Urinary bladder (tissue), 4 donors: ENCODE measurements around the gene USP6NL. TPM values are rescaled to one million over a fixed set of nuclear protein-coding genes. Genes with fewer than 3 reads are reported as not detected.

ENCODE experiments used
- DNase-seq: peaks from one replicate; pipeline ENCODE4 v3.0.0-alpha.2; 2015; ENCODE audit errors: extremely low spot score
- H3K27ac ChIP-seq: one replicate; pipeline ENCODE4 v1.5.1; 2013; ENCODE audit warnings: low read depth, mild to moderate bottlenecking, moderate library complexity
- H3K36me3 ChIP-seq: one replicate; pipeline ENCODE4 v1.6.1; 2013; ENCODE audit warnings: mild to moderate bottlenecking, moderate library complexity; ENCODE audit not compliant: insufficient read depth
- H3K4me1 ChIP-seq: one replicate; pipeline ENCODE4 v1.6.1; 2013; ENCODE audit warnings: mild to moderate bottlenecking, moderate library complexity; ENCODE audit not compliant: insufficient read depth
- H3K4me3 ChIP-seq: one replicate; pipeline ENCODE4 v1.5.1; 2013; ENCODE audit warnings: low read depth, low read length
- WGBS: extraction: QIAGEN DNeasy Blood & Tissue Kit; methylation state at CpG from one replicate; pipeline ENCODE4 v1.1.7; 2013; 5-methylcytosine and 5-hydroxymethylcytosine counted together
- polyA plus RNA-seq: library from polyadenylated mRNA; stranded (reverse); fragments of 200-250 nt; gene quantifications from one replicate; pipeline ENCODE4 v1.2.3, GENCODE V29; 2013
- total RNA-seq: library from RNA; depleted of rRNA; stranded (reverse); fragments of >200 nt; gene quantifications from one replicate; pipeline ENCODE4 v1.2.3, GENCODE V29; 2014
- donor health status: healthy with polysubstance abuse.
- donor health status: healthy.

USP6NL gene
- total and polyA plus RNA-seq, 2 donors = 8.5 to 21.7 TPM

- Histone ChIP-seq H3K4me1 (no peaks in the 10 kb centered on the region), H3K27ac (no peak overlapping the region), H3K36me3 (no peaks in the 10 kb centered on the region), H3K4me3 (no peak overlapping the region)
- DNase-seq = no peak
- WGBS = 56% methylated on average over 7 of the region's 7 CpGs
Measured at GRCh38 chr10:11414314-11415038, 197.0 kb downstream of the USP6NL start.

GRCh38 chr10:11411926-11412545, 199.4 kb downstream of the USP6NL start:
- no peak overlapping the region for H3K4me3 ChIP-seq
- 92% methylated on average over 2 of the region's 2 CpGs for WGBS

GRCh38 chr10:11409357-11409756, 202.1 kb downstream of the USP6NL start:
- no peak overlapping the region for H3K4me3 ChIP-seq
- 72% methylated on average over 11 of the region's 11 CpGs for WGBS
- H3K36me3 ChIP-seq = no peaks in the 10 kb centered on the region
- no peaks in the 10 kb centered on the region for H3K4me1 ChIP-seq
- no peak for DNase-seq
- no peak overlapping the region for H3K27ac ChIP-seq

More at GRCh38 chr10:11411926-11412545, 199.4 kb downstream of the USP6NL start:
- no peaks in the 10 kb centered on the region for H3K4me1 ChIP-seq
- no peak overlapping the region for H3K27ac ChIP-seq
- H3K36me3 ChIP-seq = no peaks in the 10 kb centered on the region
- no peak for DNase-seq

GRCh38 chr10:11407939-11408338, 203.5 kb downstream of the USP6NL start:
- H3K36me3 ChIP-seq = no peaks in the 10 kb centered on the region
- 88% methylated on average over 2 of the region's 2 CpGs for WGBS
- no peak for DNase-seq
- H3K4me1 ChIP-seq = no peaks in the 10 kb centered on the region
- H3K4me3 ChIP-seq = no peak overlapping the region
- no peak overlapping the region for H3K27ac ChIP-seq

- Histone ChIP-seq H3K4me1 (no peaks in the 10 kb centered on the region), H3K27ac (no peak overlapping the region), H3K4me3 (no peak overlapping the region), H3K36me3 (no peaks in the 10 kb centered on the region)
- WGBS = 90% methylated on average over 5 of the region's 5 CpGs
- DNase-seq = no peak
Measured at GRCh38 chr10:11406746-11407145, 204.7 kb downstream of the USP6NL start.

GRCh38 chr10:11404901-11405300, 206.5 kb downstream of the USP6NL start:
- no peak overlapping the region for H3K27ac ChIP-seq
- no peaks in the 10 kb centered on the region for H3K4me1 ChIP-seq
- H3K36me3 ChIP-seq = no peaks in the 10 kb centered on the region
- WGBS = 66% methylated on average over 13 of the region's 13 CpGs
- DNase-seq = no peak
- H3K4me3 ChIP-seq = no peak overlapping the region

Other genes with a start within 250 kb of the USP6NL start
- 1.5 TPM for gene ECHDC3, start 130.7 kb upstream of the USP6NL start, total RNA-seq
- 28.1 TPM for gene ECHDC3, start 130.7 kb upstream of the USP6NL start, polyA plus RNA-seq
- gene PROSER2, start 211.7 kb upstream of the USP6NL start, total RNA-seq = 3.2 TPM
- 6.6 TPM for gene PROSER2, start 211.7 kb upstream of the USP6NL start, polyA plus RNA-seq